T-cell (primary cell): ENCODE measurements around the gene LRRC2. TPM values are rescaled to one million over a fixed set of nuclear protein-coding genes. Genes with fewer than 3 reads are reported as not detected.

Experiments
- ATAC-seq, 4 experiments: fragments of 200-7000 bp in 3 of 4; fragments of 150-1000 bp in 1 of 4; cut with Tn5 transposase; replicated peaks in 1 of 4; 1 replicate in 3 of 4; 2 replicates in 1 of 4; pipeline ENCODE4 v1.10.0; 2021; ENCODE audit warnings: moderate library complexity in 3 of 4, mild to moderate bottlenecking in 2 of 4, moderate number of reproducible peaks in 1 of 4
- CTCF ChIA-PET, 2 donors: fragments of 300-600 bp; sonication (Branson Sonifier 250); formaldehyde crosslinking; loops; one replicate each; lab custom pipeline; 2022; ENCODE audit warnings: antibody characterized with exemption in 2 of 2; lab: Charles Lee
- POLR2A ChIA-PET, 2 donors: fragments of 300-600 bp; sonication (Branson Sonifier 250); formaldehyde crosslinking; loops; one replicate each; lab custom pipeline; 2022; ENCODE audit warnings: antibody characterized with exemption in 2 of 2; lab: Charles Lee
- DNase-seq, 35 experiments: peaks; one replicate each; pipeline versions ENCODE4 v3.0.0 to v3.0.0-alpha.2; 2013 to 2023
- H3K27ac ChIP-seq: one replicate; pipeline ENCODE4 v1.5.1; 2013; ENCODE audit warnings: low read length
- H3K27me3 ChIP-seq, 2 experiments: replicated peaks in 1 of 2; 1 replicate in 1 of 2; 2 replicates in 1 of 2; pipeline versions ENCODE4 v1.6.1 to v1.7.0; 2013; ENCODE audit warnings: low read length in 1 of 2, mixed read lengths in 1 of 2; ENCODE audit not compliant: control insufficient read depth in 2 of 2, insufficient read depth in 2 of 2; ENCODE audit errors: extremely low read depth in 1 of 2
- H3K36me3 ChIP-seq, 2 donors: 1 replicate in 1 of 2; 2 replicates in 1 of 2; pipeline versions ENCODE4 v1.6.1 to v1.7.0; 2013; ENCODE audit warnings: low read length in 1 of 2; ENCODE audit not compliant: control insufficient read depth in 2 of 2, insufficient read depth in 1 of 2; ENCODE audit errors: extremely low read depth in 1 of 2
- H3K4me1 ChIP-seq, 2 experiments: 1 replicate in 1 of 2; 2 replicates in 1 of 2; pipeline versions ENCODE4 v1.6.1 to v1.7.0; 2013; ENCODE audit warnings: low read length in 2 of 2, mixed read lengths in 1 of 2; ENCODE audit not compliant: insufficient read depth in 2 of 2, control insufficient read depth in 1 of 2; ENCODE audit errors: extremely low read depth in 1 of 2
- H3K4me3 ChIP-seq, 2 donors: 1 replicate in 1 of 2; 2 replicates in 1 of 2; pipeline versions ENCODE4 v1.5.1 to v1.7.0; 2013; ENCODE audit warnings: mild to moderate bottlenecking in 2 of 2, low read length in 1 of 2, moderate library complexity in 1 of 2; ENCODE audit not compliant: control insufficient read depth in 1 of 2; ENCODE audit errors: extremely low read depth in 1 of 2
- H3K9me3 ChIP-seq: 2 replicates; pipeline ENCODE4 v1.7.0; 2013
- H3K27ac Mint-ChIP-seq, 2 donors: one replicate each; pipeline ENCODE4 v1.8.0; 2020 to 2021; ENCODE audit warnings: mild to moderate bottlenecking in 2 of 2, mixed read lengths in 2 of 2
- H3K27me3 Mint-ChIP-seq, 2 donors: one replicate each; pipeline ENCODE4 v1.8.0; 2021 to 2022; ENCODE audit warnings: mixed read lengths in 2 of 2
- H3K36me3 Mint-ChIP-seq: one replicate; pipeline ENCODE4 v1.8.0; 2021; ENCODE audit warnings: mixed read lengths
- H3K4me1 Mint-ChIP-seq, 3 donors: one replicate each; pipeline ENCODE4 v1.8.0; 2020 to 2022; ENCODE audit warnings: mixed read lengths in 3 of 3, mild to moderate bottlenecking in 1 of 3
- H3K4me3 Mint-ChIP-seq, 3 donors: one replicate each; pipeline ENCODE4 v1.8.0; 2020 to 2022; ENCODE audit warnings: mild to moderate bottlenecking in 3 of 3, mixed read lengths in 3 of 3, moderate library complexity in 3 of 3
- H3K9me3 Mint-ChIP-seq, 3 donors: one replicate each; pipeline ENCODE4 v1.8.0; 2020 to 2022; ENCODE audit warnings: mixed read lengths in 3 of 3
- WGBS: methylation state at CpG from one replicate; pipeline ENCODE4 v1.1.5; 2013; ENCODE audit warnings: missing lambda C conversion rate; ENCODE audit not compliant: insufficient coverage; 5-methylcytosine and 5-hydroxymethylcytosine counted together
- total RNA-seq, 35 experiments: library from RNA in 6 of 35; stranded (reverse) in 6 of 35; fragments of 120-200 nt in 1 of 35; gene quantifications; one replicate each; pipeline versions ENCODE4 v1.2.1 to v1.2.4 and lab custom pipeline; 2013 to 2026

LRRC2 gene
- total RNA-seq (1 to 10 TPM in 3 of 5 donors, under 1 TPM in 2; 0.30 to 1.9 (median 1.0) TPM), total RNA-seq (lab: John Stamatoyannopoulos, UW) (0.08 to 12.0 (median 1.1) reads per million in 29 experiments)
- total RNA-seq (2013): 0.42 TPM

- CTCF ChIA-PET: no interaction called here
- Mint-ChIP-seq H3K27me3 (peaks cover 13 to 23% of the 10 kb centered on the region in 2 donors), H3K27ac (peak within 1 kb of the TSS; percentile 5 to 58), H3K9me3 (no peaks in the 10 kb centered on the region), H3K4me3 (peak within 1 kb of the TSS; percentile 73 to 79 (median 79)), H3K4me1 (peaks cover 12 to 18% (median 14%) of the 10 kb centered on the region in 3 donors), H3K36me3 (no peaks in the 10 kb centered on the region)
- no peaks in the 10 kb centered on the region for H3K36me3 ChIP-seq
- POLR2A ChIA-PET: no interaction called here
- DNase-seq (peak in 23 of 35 experiments; percentile 4 to 48 (median 21)), ATAC-seq (peak; percentile 73 to 85 (median 80))
- H3K4me1 ChIP-seq: peaks cover 0 to 17% of the 10 kb centered on the region in 2 experiments
- H3K27ac ChIP-seq: no peak within 1 kb of the TSS
- H3K4me3 ChIP-seq: peak within 1 kb of the TSS; percentile 37 to 80
- H3K9me3 ChIP-seq: no peaks in the 10 kb centered on the region
- H3K27me3 ChIP-seq: peaks cover 0 to 24% of the 10 kb centered on the region in 2 experiments
- WGBS: 5% methylated on average over 19 of the region's 39 CpGs
Observed at GRCh38 chr3:46566040-46566641, at the start of gene LRRC2. LRRC2 (minus strand) TSS chr3:46566302; CDS start chr3:46551591, 14,711 bp downstream.

- peaks cover 0 to 36% of the 10 kb centered on the region in 2 experiments for H3K27me3 ChIP-seq
- Mint-ChIP-seq H3K4me1 (no peaks in the 10 kb centered on the region), H3K27me3 (peaks cover 19 to 29% of the 10 kb centered on the region in 2 donors), H3K27ac (no peak overlapping the region), H3K36me3 (no peaks in the 10 kb centered on the region), H3K4me3 (no peak overlapping the region), H3K9me3 (no peaks in the 10 kb centered on the region)
- no peaks in the 10 kb centered on the region for H3K4me1 ChIP-seq
- ATAC-seq: no peak
- H3K9me3 ChIP-seq: no peaks in the 10 kb centered on the region
- WGBS: 84% methylated on average over 9 of the region's 9 CpGs
- ChIA-PET CTCF (interaction anchor here in 1 of 2 donors (0.5 kb wide), 1 partner anchor 57 kb away, joined by 3 read pairs; no protein-coding TSS in a partner anchor), POLR2A (interaction anchor here in 1 of 2 donors (0.6 kb wide), 1 partner anchor 15 kb away, joined by 3 read pairs; no protein-coding TSS in a partner anchor)
- no peak overlapping the region for H3K4me3 ChIP-seq
- no peak overlapping the region for H3K27ac ChIP-seq
- DNase-seq: no peak
- no peaks in the 10 kb centered on the region for H3K36me3 ChIP-seq
Observed at GRCh38 chr3:46615050-46615775, 49.1 kb upstream of the LRRC2 start.

- peaks cover 15 to 25% of the 10 kb centered on the region in 2 donors for H3K27me3 Mint-ChIP-seq
- no peaks in the 10 kb centered on the region for H3K9me3 Mint-ChIP-seq
- H3K36me3 Mint-ChIP-seq: no peaks in the 10 kb centered on the region
- no peaks in the 10 kb centered on the region for H3K4me1 Mint-ChIP-seq
- Histone ChIP-seq H3K4me3 (no peak overlapping the region), H3K9me3 (no peaks in the 10 kb centered on the region), H3K27ac (no peak overlapping the region), H3K27me3 (peaks cover 0 to 35% of the 10 kb centered on the region in 2 experiments), H3K36me3 (no peaks in the 10 kb centered on the region), H3K4me1 (no peaks in the 10 kb centered on the region)
- POLR2A ChIA-PET: interaction anchor here in 1 of 2 donors (0.6 kb wide), 1 partner anchor 15 kb away, joined by 3 read pairs; no protein-coding TSS in a partner anchor
- ATAC-seq (no peak), DNase-seq (no peak)
- H3K27ac Mint-ChIP-seq: no peak overlapping the region
- CTCF ChIA-PET: interaction anchor here in 1 of 2 donors (0.5 kb wide), 1 partner anchor 213 kb away, joined by 10 read pairs; no protein-coding TSS in a partner anchor
- H3K4me3 Mint-ChIP-seq: no peak overlapping the region
- WGBS: no CpG with 5 or more reads among the region's 4 CpGs
Observed at GRCh38 chr3:46614431-46614830, 48.3 kb upstream of the LRRC2 start.

- H3K4me1 ChIP-seq: no peaks in the 10 kb centered on the region
- ChIA-PET POLR2A (no interaction called here), CTCF (interaction anchor here in 1 of 2 donors (0.7 kb wide), 1 partner anchor 52 kb away, joined by 3 read pairs; no protein-coding TSS in a partner anchor)
- no peak overlapping the region for H3K4me3 ChIP-seq
- no peaks in the 10 kb centered on the region for H3K9me3 ChIP-seq
- Mint-ChIP-seq H3K27ac (peak overlapping the region in 1 of 2 donors; percentile 2), H3K9me3 (no peaks in the 10 kb centered on the region), H3K4me3 (no peak overlapping the region), H3K4me1 (no peaks in the 10 kb centered on the region), H3K36me3 (no peaks in the 10 kb centered on the region), H3K27me3 (peaks cover 10 to 19% of the 10 kb centered on the region in 2 donors)
- WGBS: 70% methylated on average over 4 of the region's 10 CpGs
- H3K27me3 ChIP-seq: peaks cover 0 to 29% of the 10 kb centered on the region in 2 experiments
- no peak for ATAC-seq
- no peak for DNase-seq
- H3K27ac ChIP-seq: no peak overlapping the region
- no peaks in the 10 kb centered on the region for H3K36me3 ChIP-seq
Observed at GRCh38 chr3:46613313-46614005, 47.4 kb upstream of the LRRC2 start.

- Histone ChIP-seq H3K27ac (no peak within 1 kb of the TSS), H3K4me1 (no peaks in the 10 kb centered on the region), H3K9me3 (no peaks in the 10 kb centered on the region), H3K4me3 (no peak within 1 kb of the TSS), H3K27me3 (peaks cover 0 to 20% of the 10 kb centered on the region in 2 experiments), H3K36me3 (no peaks in the 10 kb centered on the region)
- H3K9me3 Mint-ChIP-seq: no peaks in the 10 kb centered on the region
- POLR2A ChIA-PET: no interaction called here
- no peak within 1 kb of the TSS for H3K4me3 Mint-ChIP-seq
- ATAC-seq: no peak
- 94% methylated on average over 3 of the region's 9 CpGs for WGBS
- H3K4me1 Mint-ChIP-seq: no peaks in the 10 kb centered on the region
- peaks cover 10 to 19% of the 10 kb centered on the region in 2 donors for H3K27me3 Mint-ChIP-seq
- H3K36me3 Mint-ChIP-seq: no peaks in the 10 kb centered on the region
- DNase-seq: no peak
- CTCF ChIA-PET: no interaction called here
- H3K27ac Mint-ChIP-seq: no peak within 1 kb of the TSS
Observed at GRCh38 chr3:46612324-46612723, 46.2 kb upstream of the LRRC2 start, which contains the start of gene FAM240A. FAM240A (plus strand) TSS chr3:46612525; CDS start chr3:46612684, 159 bp downstream.
